GM18505 (cell line): ENCODE measurements around the gene MTMR4.
"Not testable (repeated sequence)": the region's sequence is repeated elsewhere in the genome, so short reads cannot be mapped to it uniquely, and the experiment has no call there.

Source experiments
- ATAC-seq: cut with Tn5 transposase; IDR thresholded peaks from one replicate; pipeline ENCODE4 v1.9.1; 2021; ENCODE audit not compliant: unreplicated experiment
- POLR2A ChIP-seq: IDR thresholded peaks from 4 replicates; pipeline ENCODE4 v1.6.1; 2011; ENCODE audit warnings: borderline replicate concordance; ENCODE audit not compliant: insufficient read depth, insufficient read length; ENCODE audit errors: extremely low read depth

MTMR4 gene

DNA sequence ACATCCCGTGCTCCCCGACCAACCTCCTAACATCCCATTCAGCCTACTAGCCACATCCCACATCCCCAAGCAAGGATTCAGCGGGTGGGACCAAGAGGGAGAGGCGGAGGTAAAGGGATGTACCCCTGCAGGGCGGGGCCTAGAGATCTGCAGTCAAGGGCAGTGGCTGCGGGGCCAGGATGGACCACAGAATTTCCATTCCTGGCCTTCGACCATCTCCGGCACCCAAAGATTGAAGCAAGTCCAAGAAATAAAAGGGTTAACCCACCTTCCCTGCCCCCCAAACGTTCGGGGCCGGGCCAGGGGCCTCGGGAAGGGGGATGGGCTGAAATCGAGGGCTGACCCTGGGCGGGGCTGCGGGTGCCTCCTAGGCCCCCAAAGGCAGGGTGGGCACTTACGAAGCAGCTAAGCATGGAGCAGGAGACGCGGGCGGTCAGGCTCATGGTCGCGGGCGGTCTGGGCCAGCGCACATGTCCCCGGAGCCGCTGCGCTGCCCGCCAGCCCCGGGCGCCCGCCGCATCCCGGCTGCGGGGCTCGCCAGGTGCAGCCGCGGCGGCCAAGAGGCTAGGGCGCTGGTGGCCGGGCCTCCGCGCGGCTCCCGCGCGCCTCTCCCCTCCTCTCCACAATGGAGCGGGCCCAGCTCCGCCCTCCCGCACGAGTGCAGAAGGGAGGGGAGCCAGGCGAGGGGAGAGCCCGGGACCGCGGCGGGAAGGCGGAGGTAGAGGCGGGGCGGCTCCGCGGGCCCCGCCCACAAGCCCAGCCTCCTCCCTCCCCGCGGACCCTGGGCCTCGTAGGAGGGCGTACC is at the start of gene MTMR4:
Gene MTMR4 (minus strand): TSS at position 674 of the 805 bp plus-strand sequence. CDS start 231 bp downstream, at position 443.
- peak; percentile 68 for TF ChIP-seq POLR2A
- ATAC-seq: no peak

DNA sequence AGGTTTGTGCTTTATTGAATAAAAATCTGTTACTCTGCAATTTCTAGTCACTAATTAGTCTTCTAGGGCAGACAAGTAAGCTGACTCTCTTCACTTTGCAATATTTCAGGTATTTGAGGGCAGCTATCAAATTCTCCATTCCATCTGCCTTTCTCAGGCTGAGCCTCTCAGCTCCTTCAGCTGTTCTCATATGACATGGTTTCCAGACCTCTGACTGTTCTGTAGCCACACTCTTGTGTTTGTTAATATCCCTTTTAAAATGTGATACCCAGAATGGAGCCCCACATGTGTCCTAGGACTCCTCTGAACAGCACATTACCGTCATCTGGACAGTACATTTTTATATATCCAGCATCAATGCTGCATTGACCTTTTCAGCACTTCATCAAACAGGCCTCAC is 46.1 kb upstream of the MTMR4 start:
- no peak for ATAC-seq

DNA sequence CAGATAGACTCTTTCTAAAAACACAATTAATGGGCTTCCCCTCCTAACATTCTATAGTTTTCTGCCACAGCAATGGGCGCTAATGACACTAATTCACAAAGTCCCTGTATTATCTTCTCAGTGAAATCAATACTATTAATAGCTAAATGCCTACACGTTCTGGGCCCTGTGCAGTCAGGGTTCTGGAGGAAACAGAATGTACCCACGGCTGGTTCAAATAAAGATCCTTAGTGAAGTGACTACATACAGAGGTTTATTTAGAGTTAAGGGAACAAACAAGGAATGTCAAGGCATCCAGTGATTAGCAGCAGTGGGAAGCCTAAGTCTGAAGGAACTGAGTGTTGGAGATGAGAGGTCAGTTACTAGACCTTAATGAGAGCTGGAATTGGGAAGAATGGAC is 43.5 kb upstream of the MTMR4 start:
- TF ChIP-seq POLR2A: no peak
- ATAC-seq: no peak

More for the DNA sequence above, 46.1 kb upstream of the MTMR4 start:
- TF ChIP-seq POLR2A: no peak

DNA sequence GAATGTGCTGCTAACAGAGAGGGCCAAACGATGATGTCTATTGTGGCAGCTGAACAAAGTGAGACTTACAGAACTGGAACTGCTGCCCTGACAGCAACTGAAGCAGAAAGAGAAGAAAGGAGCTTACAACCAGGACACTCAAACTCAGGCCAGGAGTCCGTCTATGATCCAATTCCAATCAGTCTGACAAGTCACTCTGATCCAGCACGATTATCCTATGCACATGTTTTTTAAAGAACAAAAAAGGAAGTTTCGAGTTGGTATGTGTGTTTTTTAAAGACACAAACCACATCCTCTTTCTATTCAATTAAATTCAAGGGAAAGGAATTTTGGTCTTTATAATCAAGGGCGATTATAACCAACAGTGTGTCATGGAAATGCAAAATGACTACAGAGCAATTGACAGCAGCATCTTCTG is 42.4 kb upstream of the MTMR4 start:
- TF ChIP-seq POLR2A: no peak
- no peak for ATAC-seq

DNA sequence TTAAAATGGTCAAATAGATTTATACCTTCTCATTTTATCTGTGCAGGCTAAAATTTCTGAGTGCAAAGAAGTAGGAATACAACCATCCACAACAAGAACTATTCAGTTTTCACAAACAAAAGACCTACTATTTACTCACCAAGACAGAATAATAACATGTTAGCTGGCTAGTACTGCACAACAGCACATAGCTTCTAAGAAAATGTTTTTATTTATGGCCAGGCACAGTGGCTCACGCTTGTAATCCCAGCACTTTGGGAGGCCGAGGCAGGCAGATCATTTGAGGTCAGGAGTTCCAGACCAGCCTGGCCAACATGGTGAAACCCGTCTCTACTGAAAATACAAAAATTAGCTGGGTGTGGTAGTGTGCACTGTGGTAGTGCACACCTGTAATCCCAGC is 40.7 kb upstream of the MTMR4 start:
- ATAC-seq: not testable (repeated sequence)

DNA sequence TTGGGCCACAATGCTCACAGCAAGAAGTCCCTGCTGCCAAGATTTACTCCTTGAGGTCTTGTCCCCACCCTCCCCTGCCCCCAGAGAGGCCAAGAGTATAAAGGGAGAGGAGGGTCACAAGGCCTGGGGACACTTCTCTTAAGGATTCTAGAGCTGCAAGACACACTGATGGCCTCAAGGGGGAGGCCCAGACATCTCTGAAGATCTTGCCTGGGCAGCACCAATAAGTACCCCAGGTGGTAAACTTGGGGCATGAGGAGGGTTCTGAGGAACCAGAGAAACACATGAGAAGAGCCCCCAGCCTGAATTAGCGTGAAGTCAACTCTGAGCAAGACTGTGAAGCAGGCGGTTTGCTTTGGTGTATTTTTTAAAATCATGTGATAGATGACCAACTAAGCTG is 26.8 kb upstream of the MTMR4 start:
- TF ChIP-seq POLR2A: no peak
- ATAC-seq: no peak

DNA sequence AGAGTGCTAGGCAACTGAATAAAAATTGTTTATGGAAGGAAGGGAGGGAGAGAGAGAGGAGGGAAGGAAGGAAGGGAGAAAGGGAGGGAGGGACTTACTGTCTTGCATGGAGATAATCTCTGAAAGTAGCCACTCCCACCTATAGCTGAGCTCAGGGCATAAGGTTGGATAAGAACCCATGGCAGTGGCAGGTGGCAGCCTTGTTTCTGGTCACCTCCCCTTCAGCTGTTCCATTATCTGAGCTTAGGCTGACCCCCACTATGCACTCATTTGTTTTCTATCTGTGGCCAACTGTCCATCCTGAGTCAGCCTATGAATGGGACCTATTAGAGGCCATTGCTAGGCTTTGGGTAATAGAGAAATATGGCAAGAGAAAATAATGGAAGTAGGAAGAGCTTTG is 25.3 kb upstream of the MTMR4 start:
- TF ChIP-seq POLR2A: no peak
- no peak for ATAC-seq

DNA sequence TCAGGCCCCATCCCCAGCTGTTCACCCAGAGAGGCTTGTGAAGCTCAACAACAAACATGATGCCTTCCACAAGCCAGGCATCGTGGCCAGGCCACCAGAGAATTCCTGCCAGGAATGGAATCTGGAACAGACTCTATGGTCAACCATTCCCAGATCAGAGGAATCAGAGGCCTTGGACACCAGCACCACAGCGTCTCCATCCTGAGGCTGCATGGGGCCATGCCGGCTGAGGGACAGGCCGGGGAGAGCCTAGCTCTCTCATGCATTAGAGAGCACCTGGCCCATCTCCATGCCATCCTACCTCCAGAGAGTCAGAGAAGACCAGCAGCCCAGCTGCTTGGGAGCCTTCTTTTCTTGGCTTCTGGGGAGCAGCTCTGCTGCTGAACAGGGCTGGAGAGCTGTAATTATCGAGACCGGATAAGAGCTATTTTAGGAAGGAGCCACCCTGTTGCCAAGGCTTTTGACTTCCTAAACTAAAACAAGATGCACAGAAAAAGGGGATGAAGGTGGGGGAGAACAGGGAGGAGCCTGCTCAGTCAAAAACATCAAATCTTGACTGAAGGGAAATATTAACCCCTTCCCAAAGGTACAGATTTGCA is 24.5 kb upstream of the MTMR4 start:
- no peak for TF ChIP-seq POLR2A
- ATAC-seq: no peak

DNA sequence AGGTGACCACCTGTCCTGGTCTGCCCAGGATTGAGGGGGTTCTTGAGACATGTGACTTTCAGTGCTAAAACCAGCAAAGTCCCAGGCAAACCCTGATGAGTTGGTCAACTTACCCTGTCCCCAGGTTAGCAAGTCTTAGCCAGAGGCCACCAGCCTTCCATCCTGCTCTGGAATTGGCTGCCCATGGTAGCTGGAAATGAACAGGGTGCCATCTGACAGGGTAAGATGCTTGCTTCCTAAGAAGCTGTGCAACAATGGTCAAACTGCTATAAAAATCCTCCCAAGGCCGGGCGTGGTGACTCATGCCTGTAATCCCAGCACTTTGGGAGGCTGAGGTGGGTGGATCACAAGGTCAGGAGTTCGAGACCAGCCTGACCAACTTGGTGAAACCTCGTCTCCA is 22.8 kb upstream of the MTMR4 start:
- ATAC-seq: no peak
- TF ChIP-seq POLR2A: no peak

DNA sequence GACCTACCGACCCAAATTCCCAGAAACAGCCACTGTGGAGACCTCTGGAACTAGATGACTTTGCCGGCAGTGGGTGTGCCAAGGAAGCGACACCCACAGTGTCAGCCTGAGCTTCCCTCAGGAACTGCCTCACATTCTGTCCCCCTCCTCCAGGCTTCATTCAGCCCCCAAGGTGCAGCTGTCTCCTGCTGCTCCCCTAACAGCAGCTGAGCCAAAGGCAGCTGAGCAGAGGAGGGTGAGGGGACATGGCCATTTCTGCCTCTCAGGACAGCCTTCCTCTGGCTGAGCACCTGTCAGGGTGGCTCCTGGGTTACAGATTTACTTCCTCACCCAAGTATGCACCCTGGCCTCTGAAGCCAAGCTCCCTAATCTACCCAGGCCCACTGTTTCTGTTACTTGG is 22.1 kb upstream of the MTMR4 start:
- no peak for ATAC-seq
- no peak for TF ChIP-seq POLR2A

DNA sequence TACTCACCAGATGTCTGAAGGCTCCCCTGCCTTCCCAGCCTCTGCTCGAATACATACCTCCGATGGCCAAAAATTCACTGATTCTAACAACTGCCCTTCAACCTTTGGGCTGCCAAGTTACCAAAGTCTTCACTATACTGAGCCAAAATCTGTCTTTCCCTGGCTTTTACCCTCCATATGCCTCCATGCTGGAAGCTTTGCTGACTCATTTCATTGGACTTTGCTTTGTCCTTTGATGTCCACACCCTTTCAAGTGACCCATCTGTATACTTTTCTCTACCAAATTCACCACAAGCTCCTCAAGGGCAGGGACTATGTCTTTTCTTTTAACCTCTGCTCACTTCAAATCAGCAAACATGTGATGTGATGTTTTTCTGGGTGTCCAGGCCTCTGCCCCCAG is 21.0 kb upstream of the MTMR4 start:
- ATAC-seq: no peak
- TF ChIP-seq POLR2A: no peak

DNA sequence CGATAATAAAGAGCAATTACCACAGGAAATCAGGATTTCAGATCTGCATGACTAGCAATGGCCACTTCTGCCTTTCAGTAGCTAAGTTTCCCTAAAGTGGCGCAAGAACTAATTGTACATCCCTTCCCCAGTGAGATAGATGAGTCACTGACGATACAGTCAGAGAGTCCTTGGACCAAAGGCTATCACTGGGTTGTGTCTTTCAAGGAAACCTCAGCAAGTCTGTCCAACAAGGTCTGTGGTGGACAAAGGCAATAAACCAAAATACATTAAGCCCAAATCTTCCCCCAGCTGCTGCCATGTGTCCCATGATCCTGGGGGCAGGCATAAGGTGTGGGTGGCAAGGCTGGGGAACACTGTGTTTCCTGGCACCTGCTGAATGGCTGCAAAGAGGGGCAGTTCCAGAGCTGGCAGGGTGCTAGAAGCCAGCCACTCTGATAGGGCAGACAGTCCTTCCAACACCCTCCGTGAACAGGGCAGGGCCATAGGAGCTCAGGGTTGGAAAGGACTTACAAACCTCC is 20.5 kb upstream of the MTMR4 start:
- ATAC-seq: no peak
- TF ChIP-seq POLR2A: no peak

DNA sequence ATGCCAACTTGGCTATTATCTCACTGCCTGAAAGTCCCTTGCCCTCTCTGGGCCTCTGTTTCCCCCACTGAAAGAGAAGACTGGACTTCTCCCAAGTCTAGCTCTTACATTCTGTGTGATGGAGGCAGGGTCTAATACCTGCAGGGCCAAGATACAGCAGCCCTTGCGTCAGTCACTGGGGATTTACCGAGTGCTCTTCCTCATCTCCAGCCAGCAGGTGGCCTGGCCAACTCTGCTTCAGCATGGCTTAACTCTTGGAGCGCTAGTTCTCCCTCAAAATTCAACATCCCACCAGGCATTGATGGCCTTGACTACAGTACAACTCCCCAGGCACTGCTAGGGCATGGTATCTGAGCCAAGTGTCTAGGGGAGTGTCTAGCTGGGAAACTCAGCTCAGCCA is 19.9 kb upstream of the MTMR4 start:
- ATAC-seq: no peak
- TF ChIP-seq POLR2A: no peak

DNA sequence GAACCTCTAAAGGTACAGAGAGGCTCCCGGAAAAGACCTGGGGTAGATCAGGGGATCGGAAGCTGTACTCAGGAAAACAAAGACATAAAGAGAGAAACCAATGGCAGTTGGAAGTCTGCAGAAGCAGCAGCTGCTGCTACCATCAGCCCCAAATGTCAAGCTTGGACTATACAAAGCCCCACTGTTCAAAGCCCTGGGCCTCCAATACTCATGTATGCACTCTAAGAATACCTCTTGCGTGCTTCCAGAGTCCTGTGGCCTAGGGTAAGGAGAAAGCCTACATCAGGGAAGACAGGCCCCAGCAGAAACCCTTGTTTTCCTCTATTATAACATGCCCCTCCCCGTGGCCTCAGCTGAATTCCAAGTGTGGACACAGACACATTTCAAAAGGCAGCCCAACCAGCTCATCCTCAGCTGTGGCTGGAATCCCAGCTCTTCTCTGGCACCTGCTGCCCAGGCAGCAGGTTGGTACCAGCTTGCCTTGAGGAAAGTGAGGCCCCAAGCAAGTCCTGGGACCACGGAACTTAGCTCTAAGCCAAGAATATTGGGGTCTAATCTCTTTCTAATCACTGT is 19.3 kb upstream of the MTMR4 start:
- no peak for TF ChIP-seq POLR2A
- no peak for ATAC-seq
